Activated CD4-positive, alpha-beta T cell treated with anti-CD3 and anti-CD28 coated beads for 1 hour (primary cell): ENCODE results near the gene EIF2B1.
"Not testable (repeated sequence)": the region's sequence is repeated elsewhere in the genome, so short reads cannot be mapped to it uniquely, and the experiment has no call there.

Experiments used
- DNase-seq: peaks from one replicate; pipeline ENCODE4 v3.0.0-alpha.2; 2020

Gene EIF2B1

GRCh38 chr12:123617144-123617543 is 16.3 kb downstream of the EIF2B1 start:
- no peak for DNase-seq

GRCh38 chr12:123614531-123614930 is 19.0 kb downstream of the EIF2B1 start:
- no peak for DNase-seq

GRCh38 chr12:123614110-123614509 is 19.4 kb downstream of the EIF2B1 start:
- no peak for DNase-seq

GRCh38 chr12:123608182-123608581 is 25.3 kb downstream of the EIF2B1 start:
- no peak for DNase-seq

- DNase-seq, result no peak
These were observed 25.7 kb downstream of the EIF2B1 start for GRCh38 chr12:123607756-123608155.

- not testable (repeated sequence) for DNase-seq
These were observed 30.0 kb downstream of the EIF2B1 start for GRCh38 chr12:123603495-123603894.

GRCh38 chr12:123602651-123603195 is 30.8 kb downstream of the EIF2B1 start:
- no peak for DNase-seq

GRCh38 chr12:123601602-123602489 is 31.6 kb downstream of the EIF2B1 start, which contains the start of gene DDX55:
Gene DDX55 (plus strand): TSS chr12:123602099. CDS start chr12:123602149, 50 bp downstream.
- peak; percentile 78 for DNase-seq

GRCh38 chr12:123599721-123600120 is 33.8 kb downstream of the EIF2B1 start:
- DNase-seq, result no peak

GRCh38 chr12:123599310-123599709 is 34.2 kb downstream of the EIF2B1 start:
- DNase-seq, result no peak

- no peak for DNase-seq
These were observed 35.0 kb downstream of the EIF2B1 start for GRCh38 chr12:123598522-123598921.

GRCh38 chr12:123597100-123597499 is 36.4 kb downstream of the EIF2B1 start:
- DNase-seq, result no peak

GRCh38 chr12:123595729-123596128 is 37.8 kb downstream of the EIF2B1 start:
- no peak for DNase-seq

- DNase-seq, result no peak
These were observed 41.6 kb downstream of the EIF2B1 start for GRCh38 chr12:123591702-123592481.

GRCh38 chr12:123580772-123581171 is 52.7 kb downstream of the EIF2B1 start:
- DNase-seq, result no peak

- not testable (repeated sequence) for DNase-seq
These were observed 54.7 kb downstream of the EIF2B1 start for GRCh38 chr12:123578829-123579228.

GRCh38 chr12:123578243-123578642 is 55.2 kb downstream of the EIF2B1 start:
- no peak for DNase-seq

- DNase-seq, result no peak
These were observed 56.9 kb downstream of the EIF2B1 start for GRCh38 chr12:123576611-123577010.

- no peak for DNase-seq
These were observed 59.6 kb downstream of the EIF2B1 start for GRCh38 chr12:123573870-123574269.

GRCh38 chr12:123572391-123572790 is 61.1 kb downstream of the EIF2B1 start:
- no peak for DNase-seq

- no peak for DNase-seq
These were observed 62.1 kb downstream of the EIF2B1 start for GRCh38 chr12:123571343-123571813.
